Natural killer cell treated with Interleukin-12 subunit alpha and Interleukin-12 subunit beta and Interleukin-15 and Interleukin-18, amount 100 ng/mL, for 72 hours (primary cell): ENCODE measurements around the gene TSPYL4. TPM values are rescaled to one million over a fixed set of nuclear protein-coding genes. Genes with fewer than 3 reads are reported as not detected.

Source experiments
- ATAC-seq, 2 donors: fragments of 150-1000 bp; cut with Tn5 transposase in 1 of 2; sonication (Bioruptor Pico), chemical (Tn5 transposase) in 1 of 2; 2 replicates each; pipeline ENCODE4 v1.10.0; 2021
- DNase-seq: peaks from one replicate; pipeline ENCODE4 v3.0.0; 2022; ENCODE audit warnings: low spot score
- H3K27ac Mint-ChIP-seq, 2 donors: 1 replicate in 1 of 2; 2 replicates in 1 of 2; pipeline ENCODE4 v1.8.0; 2022; ENCODE audit warnings: mixed read lengths in 2 of 2, mild to moderate bottlenecking in 1 of 2, moderate library complexity in 1 of 2
- H3K27me3 Mint-ChIP-seq, 2 donors: 1 replicate in 1 of 2; 2 replicates in 1 of 2; pipeline ENCODE4 v1.8.0; 2022; ENCODE audit warnings: mixed read lengths in 2 of 2
- H3K36me3 Mint-ChIP-seq: one replicate; pipeline ENCODE4 v1.8.0; 2022; ENCODE audit warnings: mixed read lengths
- H3K4me1 Mint-ChIP-seq, 2 donors: 1 replicate in 1 of 2; 2 replicates in 1 of 2; pipeline ENCODE4 v1.8.0; 2022; ENCODE audit warnings: low read depth in 2 of 2, mixed read lengths in 2 of 2, mild to moderate bottlenecking in 1 of 2
- H3K4me3 Mint-ChIP-seq: one replicate; pipeline ENCODE4 v1.8.0; 2022; ENCODE audit warnings: mixed read lengths
- H3K9me3 Mint-ChIP-seq: 2 replicates; pipeline ENCODE4 v1.8.0; 2022; ENCODE audit warnings: mixed read lengths
- total RNA-seq, 2 donors: library from RNA; stranded (reverse); gene quantifications; one replicate each; pipeline ENCODE4 v1.2.3, GENCODE V29; 2022

Gene TSPYL4
- total RNA-seq, 2 donors from 2014 or later = 14.3 to 16.6 TPM

GRCh38 chr6:116263353-116263752, 9.5 kb upstream of the TSPYL4 start:
- H3K9me3 Mint-ChIP-seq = peaks cover 5% of the 10 kb centered on the region
- H3K4me1 Mint-ChIP-seq = peaks cover under 1 to 2% of the 10 kb centered on the region in 2 donors
- DNase-seq = no peak
- no peaks in the 10 kb centered on the region for H3K27me3 Mint-ChIP-seq
- H3K36me3 Mint-ChIP-seq = peaks cover 27% of the 10 kb centered on the region
- no peak overlapping the region for H3K27ac Mint-ChIP-seq
- H3K4me3 Mint-ChIP-seq = no peak overlapping the region
- ATAC-seq = no peak

GRCh38 chr6:116258520-116258919, 4.6 kb upstream of the TSPYL4 start:
- no peak overlapping the region for H3K4me3 Mint-ChIP-seq

GRCh38 chr6:116256694-116257093, 2.8 kb upstream of the TSPYL4 start:
- no peak for DNase-seq

More at GRCh38 chr6:116258520-116258919, 4.6 kb upstream of the TSPYL4 start:
- Mint-ChIP-seq H3K27ac (no peak overlapping the region), H3K27me3 (no peaks in the 10 kb centered on the region), H3K9me3 (no peaks in the 10 kb centered on the region), H3K4me1 (no peaks in the 10 kb centered on the region), H3K36me3 (peaks cover 18% of the 10 kb centered on the region)
- no peak for DNase-seq
- no peak for ATAC-seq

GRCh38 chr6:116255246-116255800, 1.4 kb upstream of the TSPYL4 start:
- Mint-ChIP-seq H3K27me3 (no peaks in the 10 kb centered on the region), H3K27ac (no peak overlapping the region), H3K4me1 (peaks cover 0 to 19% of the 10 kb centered on the region in 2 donors), H3K36me3 (no peaks in the 10 kb centered on the region), H3K4me3 (no peak overlapping the region), H3K9me3 (no peaks in the 10 kb centered on the region)
- ATAC-seq = no peak
- DNase-seq = no peak

More at GRCh38 chr6:116256694-116257093, 2.8 kb upstream of the TSPYL4 start:
- no peak for ATAC-seq
- Mint-ChIP-seq H3K9me3 (no peaks in the 10 kb centered on the region), H3K36me3 (peaks cover under 1% of the 10 kb centered on the region), H3K4me1 (peaks cover 0 to 9% of the 10 kb centered on the region in 2 donors), H3K4me3 (no peak overlapping the region), H3K27me3 (no peaks in the 10 kb centered on the region), H3K27ac (no peak overlapping the region)

- ATAC-seq (no peak), DNase-seq (no peak)
- Mint-ChIP-seq H3K4me1 (peaks cover 0 to 21% of the 10 kb centered on the region in 2 donors), H3K27me3 (no peaks in the 10 kb centered on the region), H3K36me3 (no peaks in the 10 kb centered on the region), H3K9me3 (no peaks in the 10 kb centered on the region), H3K4me3 (no peak overlapping the region), H3K27ac (no peak overlapping the region)
These were observed 602 bp upstream of the TSPYL4 start for GRCh38 chr6:116254297-116255056.

GRCh38 chr6:116253188-116253504, 729 bp downstream of the TSPYL4 start:
- ATAC-seq = no peak
- Mint-ChIP-seq H3K4me3 (no peak overlapping the region), H3K4me1 (peaks cover 7 to 26% of the 10 kb centered on the region in 2 donors), H3K27ac (no peak overlapping the region), H3K9me3 (no peaks in the 10 kb centered on the region), H3K36me3 (no peaks in the 10 kb centered on the region), H3K27me3 (no peaks in the 10 kb centered on the region)
- DNase-seq = no peak

- no peak for ATAC-seq
- DNase-seq = no peak
- H3K36me3 Mint-ChIP-seq = no peaks in the 10 kb centered on the region
- H3K4me1 Mint-ChIP-seq = peaks cover 9 to 26% of the 10 kb centered on the region in 2 donors
- H3K4me3 Mint-ChIP-seq = peak overlapping the region; percentile 78
- no peaks in the 10 kb centered on the region for H3K27me3 Mint-ChIP-seq
- H3K27ac Mint-ChIP-seq = peak overlapping the region in 1 of 2 donors; percentile 38
- no peaks in the 10 kb centered on the region for H3K9me3 Mint-ChIP-seq
These were observed 2.1 kb downstream of the TSPYL4 start for GRCh38 chr6:116251568-116252384.

- Mint-ChIP-seq H3K27ac (no peak overlapping the region), H3K27me3 (no peaks in the 10 kb centered on the region), H3K4me3 (no peak overlapping the region), H3K36me3 (no peaks in the 10 kb centered on the region), H3K9me3 (no peaks in the 10 kb centered on the region), H3K4me1 (peaks cover 9 to 26% of the 10 kb centered on the region in 2 donors)
- DNase-seq (no peak), ATAC-seq (no peak)
These were observed 5.3 kb downstream of the TSPYL4 start for GRCh38 chr6:116248577-116248976.

- Mint-ChIP-seq H3K27me3 (no peaks in the 10 kb centered on the region), H3K4me3 (no peak overlapping the region), H3K36me3 (no peaks in the 10 kb centered on the region), H3K27ac (no peak overlapping the region), H3K4me1 (peaks cover 9 to 23% of the 10 kb centered on the region in 2 donors), H3K9me3 (no peaks in the 10 kb centered on the region)
- no peak for DNase-seq
- ATAC-seq = no peak
These were observed 6.6 kb downstream of the TSPYL4 start for GRCh38 chr6:116247285-116247684.

GRCh38 chr6:116246089-116246488, 7.8 kb downstream of the TSPYL4 start:
- Mint-ChIP-seq H3K27ac (no peak overlapping the region), H3K36me3 (no peaks in the 10 kb centered on the region), H3K9me3 (no peaks in the 10 kb centered on the region), H3K4me3 (no peak overlapping the region), H3K27me3 (no peaks in the 10 kb centered on the region), H3K4me1 (peaks cover 9 to 14% of the 10 kb centered on the region in 2 donors)
- ATAC-seq (no peak), DNase-seq (no peak)

- Mint-ChIP-seq H3K4me1 (peaks cover 5 to 9% of the 10 kb centered on the region in 2 donors), H3K27ac (no peak overlapping the region), H3K36me3 (no peaks in the 10 kb centered on the region), H3K27me3 (no peaks in the 10 kb centered on the region), H3K9me3 (no peaks in the 10 kb centered on the region), H3K4me3 (no peak overlapping the region)
- DNase-seq (no peak), ATAC-seq (no peak)
These were observed 9.6 kb downstream of the TSPYL4 start for GRCh38 chr6:116244284-116244683.

GRCh38 chr6:116239856-116240255, 14.0 kb downstream of the TSPYL4 start:
- Mint-ChIP-seq H3K4me1 (no peaks in the 10 kb centered on the region), H3K27ac (no peak overlapping the region), H3K4me3 (no peak overlapping the region), H3K36me3 (no peaks in the 10 kb centered on the region), H3K9me3 (no peaks in the 10 kb centered on the region), H3K27me3 (no peaks in the 10 kb centered on the region)
- DNase-seq (no peak), ATAC-seq (no peak)

GRCh38 chr6:116239256-116239655, 14.6 kb downstream of the TSPYL4 start:
- ATAC-seq (no peak), DNase-seq (no peak)
- Mint-ChIP-seq H3K9me3 (no peaks in the 10 kb centered on the region), H3K4me1 (no peaks in the 10 kb centered on the region), H3K36me3 (no peaks in the 10 kb centered on the region), H3K27me3 (no peaks in the 10 kb centered on the region), H3K27ac (no peak overlapping the region), H3K4me3 (no peak overlapping the region)

GRCh38 chr6:116238083-116238482, 15.8 kb downstream of the TSPYL4 start:
- Mint-ChIP-seq H3K27me3 (no peaks in the 10 kb centered on the region), H3K4me3 (no peak overlapping the region)

More at GRCh38 chr6:116238083-116238482, 15.8 kb downstream of the TSPYL4 start:
- no peak for ATAC-seq
- Mint-ChIP-seq H3K36me3 (no peaks in the 10 kb centered on the region), H3K27ac (no peak overlapping the region), H3K9me3 (no peaks in the 10 kb centered on the region), H3K4me1 (no peaks in the 10 kb centered on the region)
- DNase-seq = no peak
